GM12892 (cell line): ENCODE results near the gene RGS18.

Experiments used
- DNase-seq: peaks from one replicate; pipeline ENCODE4 v3.0.0; 2011; ENCODE audit not compliant: insufficient read length
- FAIRE-seq: peaks from 2 replicates; lab custom pipeline; 2011; peaks lifted over from hg19 to GRCh38; lab: Jason Lieb, UNC
- POLR2A ChIP-seq: IDR thresholded peaks from 2 replicates; pipeline ENCODE4 v1.6.1; 2011; ENCODE audit warnings: low read depth, low read length, control low read depth
- POLR2AphosphoS5 ChIP-seq: IDR thresholded peaks from 2 replicates; pipeline ENCODE4 v1.6.1; 2011; ENCODE audit warnings: low read depth, low read length, control low read depth
- TAF1 ChIP-seq: IDR thresholded peaks from 2 replicates; pipeline ENCODE4 v1.6.1; 2011; ENCODE audit warnings: low read depth, mild to moderate bottlenecking, control low read depth, low read length, borderline replicate concordance

Gene RGS18

DNA sequence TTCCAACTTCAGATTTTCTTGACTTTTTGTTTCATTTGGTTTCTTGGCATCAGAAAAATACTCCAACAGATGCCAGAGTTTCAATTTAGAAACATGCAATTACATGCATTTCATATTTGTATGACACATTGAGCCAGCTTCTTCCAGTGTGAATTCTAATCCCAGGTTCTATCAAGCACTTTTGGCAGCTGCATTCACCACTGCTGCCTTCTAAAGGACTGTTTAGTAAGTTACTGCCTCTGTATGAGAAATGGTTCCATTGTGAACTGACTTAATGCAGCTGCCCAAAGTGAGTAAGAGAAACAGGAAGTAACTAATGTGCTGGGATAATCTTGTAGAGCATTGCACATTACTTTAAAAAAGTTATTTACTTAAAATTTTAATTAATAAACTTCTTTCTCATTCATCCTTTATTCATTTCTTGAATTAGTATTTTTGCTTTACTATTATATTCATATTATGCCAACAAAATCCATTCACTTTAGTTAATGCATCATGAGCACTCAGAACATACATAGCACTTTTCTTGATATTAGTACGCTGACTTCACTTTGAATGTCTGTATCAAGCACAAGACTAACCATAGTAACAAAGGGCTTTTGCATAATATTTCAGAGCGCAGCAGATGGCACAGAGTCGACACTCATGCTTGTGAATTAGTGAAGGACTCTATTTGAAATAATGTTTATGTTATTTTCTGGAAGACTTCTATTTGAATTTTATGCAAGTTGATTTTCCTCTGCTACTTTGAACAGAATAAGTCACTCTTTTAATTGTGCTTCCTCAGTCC lies 9.8 kb downstream of the RGS18 start:
- DNase-seq = no peak
- TF ChIP-seq POLR2A (no peak), POLR2AphosphoS5 (no peak), TAF1 (no peak)
- FAIRE-seq = no peak

DNA sequence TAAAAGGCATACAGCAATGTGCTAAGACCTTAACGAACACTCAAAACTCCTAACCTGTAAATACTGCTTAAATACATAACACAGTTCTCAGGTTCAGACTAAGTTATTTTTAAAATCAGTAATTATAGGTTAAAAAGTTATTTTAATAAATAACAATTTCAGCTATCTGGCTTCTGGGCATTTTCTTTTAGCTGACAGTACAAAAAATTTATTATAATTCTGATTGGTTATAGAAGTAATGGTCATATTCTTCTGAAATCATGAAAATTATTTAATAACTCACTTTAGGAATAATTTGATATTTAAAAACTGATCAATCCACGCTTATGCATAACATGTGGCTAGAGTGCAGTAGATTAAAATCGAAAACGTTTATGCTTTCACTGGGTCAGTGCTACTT lies 10.7 kb downstream of the RGS18 start:
- TF ChIP-seq POLR2A = no peak
- TF ChIP-seq TAF1 = no peak
- no peak for TF ChIP-seq POLR2AphosphoS5
- no peak for FAIRE-seq
- DNase-seq = no peak

DNA sequence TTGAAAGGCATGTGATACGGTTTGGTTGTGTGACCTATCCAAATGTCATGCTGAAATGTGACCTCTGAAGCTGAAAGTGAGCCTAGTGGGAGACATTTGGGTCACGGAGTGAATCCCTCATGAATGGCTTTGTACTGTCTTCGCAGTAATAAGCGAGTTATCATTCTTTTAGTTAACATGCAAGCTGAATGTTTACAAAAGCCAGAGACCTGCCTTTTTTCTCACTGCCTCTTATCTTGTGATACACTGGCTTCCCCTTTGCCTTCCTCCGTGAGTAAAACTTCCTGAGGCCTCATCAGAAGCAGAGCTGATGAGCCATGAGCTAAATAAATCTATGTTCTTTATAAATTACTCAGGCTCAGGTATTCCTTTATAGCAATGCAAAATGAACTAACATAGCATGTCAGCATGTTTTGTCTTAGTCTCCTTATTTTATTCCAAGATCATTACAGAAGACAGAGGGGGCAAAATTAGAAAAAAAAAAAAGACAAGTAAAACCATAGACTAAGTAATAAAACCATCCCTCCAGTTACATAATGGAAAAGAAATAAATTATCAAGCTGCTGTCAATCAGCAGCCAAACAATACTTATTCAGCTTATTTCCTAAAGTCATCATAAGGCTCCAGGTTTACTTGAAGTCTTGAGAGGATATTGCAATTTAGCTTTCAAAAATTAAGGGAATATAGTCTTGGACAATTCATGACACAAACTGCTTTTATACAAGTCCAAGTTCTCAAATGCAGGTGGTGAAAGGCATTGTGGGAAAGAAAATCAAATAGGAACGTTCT lies 12.1 kb downstream of the RGS18 start:
- no peak for FAIRE-seq
- no peak for TF ChIP-seq TAF1
- TF ChIP-seq POLR2AphosphoS5 = no peak
- TF ChIP-seq POLR2A = no peak

DNA sequence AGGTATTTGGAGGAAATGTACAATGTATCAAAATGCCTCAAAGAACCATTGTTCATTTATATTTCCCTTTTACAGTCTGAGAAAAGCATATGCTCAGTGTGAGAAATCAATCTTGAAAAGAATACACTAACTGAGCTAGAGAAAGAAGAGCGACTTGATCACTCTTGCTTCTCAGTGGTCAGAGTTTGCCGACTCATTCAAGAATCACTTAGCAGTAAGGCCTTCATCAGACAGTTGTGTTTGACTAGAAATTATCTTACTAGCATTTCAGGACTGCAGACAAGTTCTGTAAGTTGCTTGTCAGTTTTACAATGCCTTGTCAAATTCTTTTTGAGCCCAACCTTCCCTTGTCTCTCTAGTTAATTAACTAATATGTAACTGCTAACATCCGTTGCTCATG lies 12.9 kb downstream of the RGS18 start:
- FAIRE-seq (no peak), DNase-seq (no peak)
- no peak for TF ChIP-seq POLR2AphosphoS5
- TF ChIP-seq POLR2A = no peak
- no peak for TF ChIP-seq TAF1

More for the DNA sequence above, 12.1 kb downstream of the RGS18 start:
- no peak for DNase-seq

DNA sequence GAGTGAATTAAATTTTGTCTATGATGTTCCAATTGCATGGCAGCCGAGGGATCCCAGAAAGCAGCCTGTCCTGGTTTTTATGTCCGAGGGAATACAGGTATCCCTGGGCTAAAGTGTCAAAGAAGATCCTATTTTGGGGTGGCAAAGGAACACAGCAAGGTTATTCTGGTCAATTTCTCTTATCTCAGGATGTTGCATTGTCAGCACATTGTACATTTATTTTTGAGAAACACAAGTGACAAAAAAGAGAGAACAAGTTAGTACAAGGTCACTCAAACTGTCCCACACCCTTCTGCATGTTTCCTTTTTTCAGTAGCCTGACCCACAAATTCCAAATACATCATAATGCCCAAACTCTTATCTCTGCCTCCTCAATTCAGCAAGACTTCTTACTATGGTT lies 17.7 kb downstream of the RGS18 start:
- FAIRE-seq (no peak), DNase-seq (no peak)
- TF ChIP-seq POLR2A (no peak), TAF1 (no peak), POLR2AphosphoS5 (no peak)

DNA sequence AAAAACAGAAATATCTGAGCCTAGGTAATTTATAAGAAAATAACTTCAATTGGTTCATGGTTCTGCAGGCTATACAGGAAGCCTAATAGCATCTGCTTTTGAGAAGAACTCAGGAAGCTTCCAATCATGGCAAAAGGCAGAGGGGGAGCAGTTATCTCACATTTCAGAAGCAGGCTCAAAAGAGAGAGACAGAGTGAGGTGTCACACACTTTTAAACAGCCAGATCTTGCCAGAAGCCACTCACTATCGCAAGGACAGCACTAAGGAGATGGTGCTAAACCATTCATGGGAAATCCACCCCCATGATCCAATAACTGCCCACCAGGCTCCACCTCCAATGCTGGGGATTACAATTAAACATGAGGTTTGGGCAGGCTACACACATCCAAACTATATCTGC lies 25.5 kb downstream of the RGS18 start:
- DNase-seq (no peak), FAIRE-seq (no peak)
- no peak for TF ChIP-seq POLR2A
- TF ChIP-seq TAF1 = no peak
- no peak for TF ChIP-seq POLR2AphosphoS5

DNA sequence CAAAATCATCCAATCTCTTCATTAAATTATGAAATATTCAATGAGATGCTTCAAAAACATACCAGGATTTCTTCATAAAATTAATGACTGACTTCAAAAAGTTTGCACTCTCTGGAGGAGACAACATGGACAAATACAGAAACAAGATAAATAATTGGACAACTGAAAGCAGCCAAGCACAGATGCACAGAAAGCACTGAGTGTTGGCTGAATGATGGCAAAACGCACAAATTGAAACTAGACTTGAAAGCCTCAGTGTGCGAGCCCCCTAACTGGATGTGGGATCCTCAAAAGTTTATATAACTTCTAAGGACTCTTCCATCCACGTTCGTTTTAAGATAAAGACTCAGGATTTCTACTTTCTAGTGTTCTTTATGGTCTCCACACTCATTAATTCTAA lies 27.9 kb downstream of the RGS18 start:
- FAIRE-seq (no peak), DNase-seq (no peak)
- TF ChIP-seq TAF1 (no peak), POLR2A (no peak), POLR2AphosphoS5 (no peak)

DNA sequence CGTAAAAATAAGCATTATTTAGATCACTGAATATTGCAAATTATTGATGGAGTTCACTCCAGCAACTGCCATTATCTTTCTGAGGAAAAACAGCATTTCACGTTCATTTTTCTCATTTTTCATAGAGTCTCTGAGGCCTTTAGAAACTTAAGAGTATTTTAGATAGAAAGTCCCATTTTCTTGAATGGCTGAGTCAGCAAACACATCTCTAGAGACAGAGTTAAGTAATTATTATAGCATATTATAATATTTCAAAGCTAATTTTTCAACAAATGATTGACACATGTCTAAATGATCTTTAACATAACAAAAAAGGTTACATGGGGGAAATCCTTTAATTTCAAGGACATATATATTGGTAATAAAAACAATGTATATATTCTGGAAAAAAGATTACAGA lies 31.8 kb downstream of the RGS18 start:
- FAIRE-seq = no peak
- TF ChIP-seq POLR2A = no peak
- TF ChIP-seq TAF1 = no peak
- TF ChIP-seq POLR2AphosphoS5 = no peak

DNA sequence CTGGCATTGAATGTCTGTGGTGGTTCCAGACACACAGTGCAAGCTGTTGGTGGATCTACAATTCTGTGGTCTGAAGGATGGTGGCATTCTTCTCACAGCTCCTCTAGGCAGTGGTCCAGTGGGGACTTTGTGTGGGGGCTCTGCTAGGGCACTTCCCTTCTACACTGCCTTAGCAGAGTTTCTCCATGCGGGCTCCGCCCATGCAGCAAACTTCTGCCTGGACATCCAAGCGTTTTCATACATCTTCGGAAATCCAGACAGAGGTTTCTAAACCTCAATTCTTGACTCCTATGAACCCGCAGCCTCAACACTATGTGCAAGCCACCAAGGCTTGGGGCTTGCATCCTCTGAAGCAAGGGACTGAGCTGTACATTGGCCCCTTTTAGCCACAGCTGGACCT lies 43.0 kb downstream of the RGS18 start:
- DNase-seq (no peak), FAIRE-seq (no peak)
- TF ChIP-seq POLR2AphosphoS5 = no peak
- TF ChIP-seq TAF1 = no peak
- no peak for TF ChIP-seq POLR2A

More for the DNA sequence above, 31.8 kb downstream of the RGS18 start:
- DNase-seq = no peak

DNA sequence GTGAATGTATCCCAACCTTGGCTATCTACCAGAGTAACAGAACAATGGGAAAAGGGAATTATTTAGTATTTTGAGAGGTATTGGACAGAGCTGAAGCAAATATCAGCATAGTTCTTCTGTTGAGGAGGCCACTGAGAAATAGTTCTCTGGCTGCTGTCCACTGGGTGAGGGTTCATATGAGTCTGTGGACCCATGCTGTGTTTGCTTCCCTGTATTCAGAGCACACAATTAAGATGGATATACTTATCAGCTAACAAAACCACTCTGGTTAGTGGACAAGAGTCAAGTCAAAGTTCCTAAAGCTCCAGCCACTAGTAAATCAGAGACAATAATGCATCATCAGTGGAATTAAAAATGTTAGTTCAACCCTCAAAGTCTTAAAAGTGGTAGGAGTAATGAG lies 66.1 kb downstream of the RGS18 start:
- DNase-seq = no peak
- FAIRE-seq = no peak
- TF ChIP-seq POLR2AphosphoS5 (no peak), POLR2A (no peak), TAF1 (no peak)

DNA sequence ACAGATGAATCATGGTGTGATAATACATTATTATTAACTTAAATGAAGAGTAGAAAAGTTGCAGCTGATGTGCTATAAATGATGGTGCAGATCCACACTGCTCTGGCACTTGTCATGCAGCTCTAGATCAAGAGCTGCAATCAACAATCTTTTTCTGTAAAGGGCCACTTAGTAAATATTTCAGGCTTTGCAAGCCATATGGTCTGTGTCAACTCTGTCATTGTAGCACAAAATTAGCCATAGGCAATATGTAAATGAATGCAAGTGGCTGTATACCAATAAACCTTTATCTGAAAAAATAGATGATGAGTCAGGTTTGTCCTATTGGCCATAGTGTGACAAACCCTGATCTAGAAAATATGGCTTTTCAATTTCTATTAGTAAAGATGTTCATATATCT lies 66.6 kb downstream of the RGS18 start:
- no peak for DNase-seq
- FAIRE-seq = no peak
- TF ChIP-seq POLR2AphosphoS5 (no peak), POLR2A (no peak), TAF1 (no peak)
